ENCODE measurements around the gene KCNQ5.

The KCNQ5 gene

GRCh38 chr6:72639920-72640614 is 18.2 kb downstream of the KCNQ5 start:
- WGBS (ENCODE audit: insufficient coverage, insufficient read length) = no CpG with 5 or more reads among the region's 5 CpGs
- Histone ChIP-seq H3K4me3 (ENCODE audit: low read length) (no peak overlapping the region), H3K36me3 (ENCODE audit: control insufficient read depth, insufficient read depth, low read length) (no peaks in the 10 kb centered on the region), H3K27ac (ENCODE audit: low read length) (no peak overlapping the region), H3K4me1 (ENCODE audit: control insufficient read depth, insufficient read depth, low read length) (no peaks in the 10 kb centered on the region), H3K9me3 (ENCODE audit: control insufficient read depth, insufficient read depth, low read length) (no peaks in the 10 kb centered on the region), H3K27me3 (ENCODE audit: control insufficient read depth, insufficient read depth, low read length) (no peaks in the 10 kb centered on the region)
- DNase-seq (ENCODE audit: low read depth, low spot score) = no peak

DNA sequence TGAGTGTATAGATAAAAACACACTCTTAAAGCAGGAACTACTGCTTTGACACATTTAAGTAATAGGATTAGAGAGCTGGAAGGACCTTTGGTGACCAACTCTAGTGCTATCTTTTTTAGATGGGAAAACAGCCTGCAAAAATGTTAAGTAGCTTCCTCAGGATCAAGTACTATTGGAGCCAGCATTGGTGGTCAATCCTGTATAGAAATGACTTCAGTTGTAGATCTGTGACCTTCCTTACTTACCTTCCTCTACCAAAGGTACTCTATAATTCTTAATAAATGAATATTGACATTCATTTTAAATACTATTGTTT is 18.7 kb downstream of the KCNQ5 start:
- no peak for DNase-seq (ENCODE audit: low read depth, low spot score)
- Histone ChIP-seq H3K27me3 (ENCODE audit: control insufficient read depth, insufficient read depth, low read length) (no peaks in the 10 kb centered on the region), H3K4me1 (ENCODE audit: control insufficient read depth, insufficient read depth, low read length) (no peaks in the 10 kb centered on the region), H3K36me3 (ENCODE audit: control insufficient read depth, insufficient read depth, low read length) (no peaks in the 10 kb centered on the region), H3K27ac (ENCODE audit: low read length) (no peak overlapping the region), H3K9me3 (ENCODE audit: control insufficient read depth, insufficient read depth, low read length) (no peaks in the 10 kb centered on the region), H3K4me3 (ENCODE audit: low read length) (no peak overlapping the region)

DNA sequence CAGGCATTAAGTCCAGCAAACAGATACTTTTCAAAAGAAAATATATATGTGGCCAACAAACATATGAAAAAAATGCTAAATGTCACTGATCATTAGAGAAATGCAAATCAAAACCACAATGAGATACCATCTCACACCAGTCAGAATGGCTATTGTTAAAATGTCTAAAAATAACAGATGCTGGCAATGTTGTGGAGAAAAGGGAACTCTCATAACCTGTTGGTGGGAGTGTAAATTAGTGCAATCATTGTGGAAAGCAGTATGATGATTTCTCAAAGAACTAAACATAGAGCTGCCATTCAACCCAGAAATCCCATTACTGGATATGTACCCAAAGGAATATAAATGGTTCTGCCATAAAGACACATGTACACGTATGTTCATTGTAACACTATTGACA is 20.6 kb downstream of the KCNQ5 start:
- Histone ChIP-seq H3K27ac (ENCODE audit: low read length) (no peak overlapping the region), H3K4me3 (ENCODE audit: low read length) (no peak overlapping the region), H3K36me3 (ENCODE audit: control insufficient read depth, insufficient read depth, low read length) (no peaks in the 10 kb centered on the region), H3K9me3 (ENCODE audit: control insufficient read depth, insufficient read depth, low read length) (no peaks in the 10 kb centered on the region), H3K27me3 (ENCODE audit: control insufficient read depth, insufficient read depth, low read length) (no peaks in the 10 kb centered on the region), H3K4me1 (ENCODE audit: control insufficient read depth, insufficient read depth, low read length) (no peaks in the 10 kb centered on the region)
- DNase-seq (ENCODE audit: low read depth, low spot score) = no peak
- no CpG with 5 or more reads among the region's 1 CpG for WGBS (ENCODE audit: insufficient coverage, insufficient read length)

DNA sequence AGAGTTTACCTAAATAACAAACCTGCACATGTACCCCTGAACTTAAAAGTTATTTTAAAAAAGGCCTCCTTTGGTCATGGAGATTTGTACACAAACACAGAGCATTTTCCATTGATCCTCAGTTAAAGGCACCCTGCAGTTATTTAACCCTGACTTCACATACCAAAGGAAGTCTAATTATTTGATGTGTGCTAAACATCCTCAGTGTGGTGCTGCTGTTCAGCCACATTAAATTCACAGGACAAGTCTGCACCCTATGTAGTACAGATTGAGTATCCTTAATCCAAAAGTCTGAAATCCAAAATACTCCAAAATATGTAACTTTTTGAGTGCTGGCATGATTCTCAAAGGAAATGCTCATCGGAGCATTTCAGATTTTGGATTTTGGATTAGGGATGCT is 21.4 kb downstream of the KCNQ5 start:
- DNase-seq (ENCODE audit: low read depth, low spot score) = no peak
- WGBS (ENCODE audit: insufficient coverage, insufficient read length) = no CpG with 5 or more reads among the region's 1 CpG
- Histone ChIP-seq H3K9me3 (ENCODE audit: control insufficient read depth, insufficient read depth, low read length) (no peaks in the 10 kb centered on the region), H3K4me3 (ENCODE audit: low read length) (no peak overlapping the region), H3K27me3 (ENCODE audit: control insufficient read depth, insufficient read depth, low read length) (no peaks in the 10 kb centered on the region), H3K4me1 (ENCODE audit: control insufficient read depth, insufficient read depth, low read length) (no peaks in the 10 kb centered on the region), H3K36me3 (ENCODE audit: control insufficient read depth, insufficient read depth, low read length) (no peaks in the 10 kb centered on the region), H3K27ac (ENCODE audit: low read length) (no peak overlapping the region)

- Histone ChIP-seq H3K27ac (ENCODE audit: low read length) (no peak overlapping the region), H3K4me3 (ENCODE audit: low read length) (no peak overlapping the region), H3K27me3 (ENCODE audit: control insufficient read depth, insufficient read depth, low read length) (no peaks in the 10 kb centered on the region), H3K4me1 (ENCODE audit: control insufficient read depth, insufficient read depth, low read length) (no peaks in the 10 kb centered on the region), H3K9me3 (ENCODE audit: control insufficient read depth, insufficient read depth, low read length) (no peaks in the 10 kb centered on the region), H3K36me3 (ENCODE audit: control insufficient read depth, insufficient read depth, low read length) (no peaks in the 10 kb centered on the region)
- no CpG with 5 or more reads among the region's 4 CpGs for WGBS (ENCODE audit: insufficient coverage, insufficient read length)
- DNase-seq (ENCODE audit: low read depth, low spot score) = no peak
Measured at GRCh38 chr6:72646604-72647485, 25.0 kb downstream of the KCNQ5 start.

- Histone ChIP-seq H3K4me3 (ENCODE audit: low read length) (no peak overlapping the region), H3K27ac (ENCODE audit: low read length) (no peak overlapping the region)
- DNase-seq (ENCODE audit: low read depth, low spot score) = no peak
Measured at GRCh38 chr6:72647489-72647888, 25.6 kb downstream of the KCNQ5 start.

DNA sequence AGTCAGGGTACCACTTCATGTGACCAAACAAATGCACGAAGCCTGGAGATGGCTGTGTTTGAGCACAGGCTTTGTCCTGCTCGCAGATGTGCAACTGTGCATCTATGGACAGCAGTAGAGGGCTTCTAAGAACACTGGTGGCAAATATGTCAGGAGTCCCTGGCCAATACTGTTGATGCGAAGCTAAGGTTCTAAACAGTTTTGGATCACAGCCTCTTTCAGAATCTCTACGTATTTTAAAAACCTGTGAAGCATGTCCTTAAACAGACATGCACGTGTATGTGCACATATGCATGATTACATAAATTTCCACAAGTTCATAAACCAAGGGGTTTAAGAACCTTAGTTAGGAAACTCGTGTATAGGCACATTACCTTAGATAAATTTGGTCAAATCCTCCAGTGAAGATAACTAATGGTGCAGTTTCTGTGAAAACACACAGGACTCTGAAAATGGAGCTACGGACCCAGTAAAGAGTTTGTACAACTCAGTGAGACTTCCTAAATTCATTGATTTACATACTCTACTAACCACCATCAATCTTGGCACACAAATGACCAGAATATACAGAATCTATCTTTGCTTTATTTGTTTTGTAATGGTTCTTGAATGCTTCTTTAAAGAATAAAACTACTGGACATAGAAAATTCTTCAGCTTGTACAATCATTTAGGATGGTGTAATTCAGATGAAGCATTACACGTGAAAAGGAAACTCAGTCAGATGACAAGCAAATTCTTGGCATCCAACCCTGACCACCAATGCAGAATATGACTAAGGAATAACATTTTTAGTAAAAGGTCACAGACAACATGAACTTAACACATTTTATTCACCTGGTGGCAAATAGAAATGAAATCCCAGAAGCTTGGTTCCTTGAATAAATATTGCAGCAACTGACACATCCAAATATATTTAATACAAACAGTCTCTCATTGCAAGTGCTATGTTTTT is 27.4 kb downstream of the KCNQ5 start:
- Histone ChIP-seq H3K27me3 (ENCODE audit: control insufficient read depth, insufficient read depth, low read length) (no peaks in the 10 kb centered on the region), H3K4me1 (ENCODE audit: control insufficient read depth, insufficient read depth, low read length) (no peaks in the 10 kb centered on the region), H3K36me3 (ENCODE audit: control insufficient read depth, insufficient read depth, low read length) (no peaks in the 10 kb centered on the region), H3K27ac (ENCODE audit: low read length) (no peak overlapping the region), H3K9me3 (ENCODE audit: control insufficient read depth, insufficient read depth, low read length) (no peaks in the 10 kb centered on the region), H3K4me3 (ENCODE audit: low read length) (no peak overlapping the region)
- no peak for DNase-seq (ENCODE audit: low read depth, low spot score)
- WGBS (ENCODE audit: insufficient coverage, insufficient read length) = no CpG with 5 or more reads among the region's 8 CpGs

More at GRCh38 chr6:72647489-72647888, 25.6 kb downstream of the KCNQ5 start:
- Histone ChIP-seq H3K36me3 (ENCODE audit: control insufficient read depth, insufficient read depth, low read length) (no peaks in the 10 kb centered on the region), H3K27me3 (ENCODE audit: control insufficient read depth, insufficient read depth, low read length) (no peaks in the 10 kb centered on the region), H3K9me3 (ENCODE audit: control insufficient read depth, insufficient read depth, low read length) (no peaks in the 10 kb centered on the region), H3K4me1 (ENCODE audit: control insufficient read depth, insufficient read depth, low read length) (no peaks in the 10 kb centered on the region)
- no CpG with 5 or more reads among the region's 2 CpGs for WGBS (ENCODE audit: insufficient coverage, insufficient read length)

- WGBS (ENCODE audit: insufficient coverage, insufficient read length) = no CpG with 5 or more reads among the region's 2 CpGs
- H3K9me3 ChIP-seq (ENCODE audit: control insufficient read depth, insufficient read depth, low read length) = no peaks in the 10 kb centered on the region
- no peak for DNase-seq (ENCODE audit: low read depth, low spot score)
- H3K4me1 ChIP-seq (ENCODE audit: control insufficient read depth, insufficient read depth, low read length) = no peaks in the 10 kb centered on the region
- H3K36me3 ChIP-seq (ENCODE audit: control insufficient read depth, insufficient read depth, low read length) = no peaks in the 10 kb centered on the region
- H3K27ac ChIP-seq (ENCODE audit: low read length) = no peak overlapping the region
- H3K4me3 ChIP-seq (ENCODE audit: low read length) = no peak overlapping the region
- no peaks in the 10 kb centered on the region for H3K27me3 ChIP-seq (ENCODE audit: control insufficient read depth, insufficient read depth, low read length)
Measured at GRCh38 chr6:72650081-72650745, 28.3 kb downstream of the KCNQ5 start.

- DNase-seq (ENCODE audit: low read depth, low spot score) = no peak
- no peaks in the 10 kb centered on the region for H3K4me1 ChIP-seq (ENCODE audit: control insufficient read depth, insufficient read depth, low read length)
- WGBS (ENCODE audit: insufficient coverage, insufficient read length) = no CpG with 5 or more reads among the region's 1 CpG
- H3K4me3 ChIP-seq (ENCODE audit: low read length) = no peak overlapping the region
- H3K36me3 ChIP-seq (ENCODE audit: control insufficient read depth, insufficient read depth, low read length) = no peaks in the 10 kb centered on the region
- no peaks in the 10 kb centered on the region for H3K9me3 ChIP-seq (ENCODE audit: control insufficient read depth, insufficient read depth, low read length)
- no peaks in the 10 kb centered on the region for H3K27me3 ChIP-seq (ENCODE audit: control insufficient read depth, insufficient read depth, low read length)
- no peak overlapping the region for H3K27ac ChIP-seq (ENCODE audit: low read length)
Measured at GRCh38 chr6:72651174-72651573, 29.3 kb downstream of the KCNQ5 start.

Data from iPS DF 6.9 (cell line).